Measurements from ENCODE around the gene SHLD1.

SHLD1 gene

GRCh38 chr20:5863040-5863833 is 113.0 kb downstream of the SHLD1 start:
- DNase-seq, result no peak

- no peak for DNase-seq
Observed at GRCh38 chr20:5864428-5864827, 114.2 kb downstream of the SHLD1 start.

GRCh38 chr20:5864873-5865587 is 114.8 kb downstream of the SHLD1 start:
- no peak for DNase-seq

- no peak for DNase-seq
Observed at GRCh38 chr20:5865604-5866003, 115.4 kb downstream of the SHLD1 start.

DNA sequence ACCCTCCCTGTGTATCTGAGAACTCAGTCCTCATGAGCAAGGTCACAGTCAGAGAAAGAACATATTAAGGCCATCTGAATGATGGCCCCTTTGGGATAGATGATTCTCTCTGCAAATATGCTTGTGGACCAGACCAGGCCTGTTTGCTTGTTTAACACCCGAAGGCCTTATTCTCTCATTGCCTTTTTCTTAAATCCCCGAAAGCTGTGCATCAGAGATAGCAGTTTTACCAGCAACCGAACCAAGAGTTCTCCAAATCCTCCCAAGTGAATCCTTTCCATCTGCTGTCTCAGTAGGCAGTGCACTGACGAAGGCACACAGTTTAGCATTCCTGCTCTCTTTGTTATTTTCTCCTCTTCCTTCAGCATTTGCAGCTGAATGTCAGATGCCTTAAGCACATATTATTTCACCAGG is 120.4 kb downstream of the SHLD1 start:
- no peak for DNase-seq

GRCh38 chr20:5871459-5872410 is 121.5 kb downstream of the SHLD1 start:
- no peak for DNase-seq

DNA sequence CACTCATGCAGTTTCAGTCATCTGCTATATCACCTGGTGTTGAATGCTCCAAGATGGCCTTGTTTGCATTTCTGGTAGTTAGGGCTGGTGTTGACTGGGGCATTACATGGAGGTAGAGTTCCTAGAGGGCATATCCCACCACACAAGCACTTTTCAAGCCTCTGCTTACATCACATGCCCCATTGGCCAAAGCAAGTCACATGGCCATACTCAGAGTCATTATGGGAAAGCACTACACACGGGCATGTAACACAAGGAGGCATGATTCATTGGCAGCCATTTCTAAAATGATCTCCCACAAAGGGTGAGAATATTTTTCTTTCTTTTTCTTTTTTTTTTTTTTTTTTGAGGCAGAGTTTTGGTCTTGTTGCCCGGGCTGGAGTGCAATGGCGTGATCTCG is 126.9 kb downstream of the SHLD1 start:
- DNase-seq, result no peak

- no peak for DNase-seq
Observed at GRCh38 chr20:5880326-5880725, 130.1 kb downstream of the SHLD1 start.

GRCh38 chr20:5881703-5882102 is 131.5 kb downstream of the SHLD1 start:
- no peak for DNase-seq

- no peak for DNase-seq
Observed at GRCh38 chr20:5882166-5882565, 132.0 kb downstream of the SHLD1 start.

DNA sequence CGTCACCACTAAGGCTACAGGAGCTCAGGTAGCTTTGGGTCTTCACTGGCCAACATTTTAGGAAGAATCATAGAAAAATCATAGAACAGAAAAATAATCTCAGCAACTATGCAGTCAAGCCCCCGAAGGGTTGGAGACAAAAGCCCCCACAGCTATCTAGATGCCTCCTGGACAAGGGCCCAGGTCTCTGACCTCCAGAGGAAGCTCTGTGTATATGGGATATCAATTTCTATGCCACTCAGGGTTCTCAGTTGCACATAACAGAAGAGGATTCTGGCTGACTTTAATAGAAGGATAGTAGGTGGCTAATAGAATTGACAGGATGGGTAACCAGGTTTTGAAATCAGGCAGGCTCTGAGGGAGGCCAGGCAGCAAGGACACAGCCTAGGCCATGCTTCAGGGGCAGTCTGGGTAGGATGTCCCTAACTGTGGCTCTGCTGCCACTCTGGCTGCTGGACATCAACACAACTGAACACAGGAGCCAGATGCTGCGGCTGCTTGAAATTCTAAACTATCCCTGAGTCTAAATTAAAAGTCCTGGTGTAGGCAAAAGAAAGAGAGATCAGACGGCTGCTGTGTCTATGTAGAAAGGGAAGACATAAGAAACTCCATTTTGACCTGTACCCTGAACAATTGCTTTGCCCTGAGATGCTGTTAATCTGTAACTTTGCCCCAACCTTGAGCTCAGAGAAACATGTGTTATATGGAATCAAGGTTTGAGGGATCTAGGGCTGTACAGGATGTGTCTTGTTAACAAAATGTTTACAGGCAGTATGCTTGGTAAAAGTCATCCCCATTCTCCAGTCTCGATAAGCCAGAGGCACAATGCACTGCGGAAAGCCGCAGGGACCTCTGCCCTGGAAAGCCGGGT is 134.5 kb downstream of the SHLD1 start:
- no peak for DNase-seq

- no peak for DNase-seq
Observed at GRCh38 chr20:5885866-5886265, 135.7 kb downstream of the SHLD1 start.

GRCh38 chr20:5886788-5887187 is 136.6 kb downstream of the SHLD1 start:
- no peak for DNase-seq

DNA sequence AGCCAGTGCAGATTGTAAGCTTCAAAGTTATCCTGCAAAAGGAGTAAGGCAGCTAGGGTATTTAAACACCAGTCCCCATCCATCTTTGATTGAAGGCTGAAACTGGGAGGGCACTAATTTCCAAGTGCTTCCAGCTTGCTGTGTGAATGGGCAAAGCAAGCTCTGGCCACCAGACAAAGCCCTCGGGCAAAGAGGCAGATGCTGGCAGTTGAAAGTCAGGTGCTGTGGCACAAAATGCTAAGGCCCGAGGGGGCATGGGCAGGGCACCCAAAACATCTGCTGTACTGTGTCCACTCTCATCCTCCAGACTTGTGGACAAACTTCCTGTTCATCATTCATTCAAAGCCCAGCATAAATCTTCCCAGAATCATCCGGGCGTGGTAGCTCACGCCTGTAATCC is 137.2 kb downstream of the SHLD1 start:
- no peak for DNase-seq

DNA sequence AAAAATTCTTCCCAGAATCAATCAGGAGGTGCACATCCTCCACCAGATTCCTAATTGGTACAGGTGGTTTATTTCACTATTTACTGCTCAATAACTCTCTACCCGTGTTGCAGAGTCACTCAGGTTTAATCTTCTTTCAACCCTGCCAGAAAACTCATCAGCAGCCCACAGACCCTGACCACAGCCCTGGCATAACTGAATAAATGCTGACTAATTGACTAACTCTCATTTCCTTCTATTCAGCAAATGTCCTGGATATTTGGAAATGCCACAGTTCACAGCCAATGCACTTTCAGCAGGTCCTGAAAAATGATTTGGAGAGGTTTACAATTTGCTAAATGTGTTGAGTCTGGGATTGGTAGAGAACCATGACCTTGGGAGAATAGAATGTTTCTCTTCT is 137.8 kb downstream of the SHLD1 start:
- no peak for DNase-seq

- DNase-seq, result no peak
Observed at GRCh38 chr20:5890773-5891441, 140.7 kb downstream of the SHLD1 start.

DNA sequence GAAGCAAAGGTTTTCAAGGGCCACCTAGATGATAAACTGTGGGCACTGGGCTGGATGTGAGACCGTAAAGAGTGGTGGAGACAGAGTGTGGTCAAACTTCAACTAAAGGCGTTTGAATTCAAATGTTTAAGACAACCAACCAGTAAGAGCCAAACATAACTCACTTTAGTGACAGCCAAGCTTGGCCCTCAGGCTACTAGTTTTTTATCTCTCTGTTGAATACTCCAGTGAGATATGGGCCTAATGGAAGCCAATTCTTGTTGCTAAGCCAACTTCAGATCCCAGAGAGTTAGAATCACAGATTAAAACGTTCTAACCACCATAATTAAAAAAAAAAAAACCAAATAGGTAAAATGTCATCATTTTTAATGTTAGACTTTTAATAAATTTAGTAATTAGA is 142.9 kb downstream of the SHLD1 start:
- no peak for DNase-seq

- DNase-seq, result no peak
Observed at GRCh38 chr20:5893621-5894020, 143.4 kb downstream of the SHLD1 start.

DNA sequence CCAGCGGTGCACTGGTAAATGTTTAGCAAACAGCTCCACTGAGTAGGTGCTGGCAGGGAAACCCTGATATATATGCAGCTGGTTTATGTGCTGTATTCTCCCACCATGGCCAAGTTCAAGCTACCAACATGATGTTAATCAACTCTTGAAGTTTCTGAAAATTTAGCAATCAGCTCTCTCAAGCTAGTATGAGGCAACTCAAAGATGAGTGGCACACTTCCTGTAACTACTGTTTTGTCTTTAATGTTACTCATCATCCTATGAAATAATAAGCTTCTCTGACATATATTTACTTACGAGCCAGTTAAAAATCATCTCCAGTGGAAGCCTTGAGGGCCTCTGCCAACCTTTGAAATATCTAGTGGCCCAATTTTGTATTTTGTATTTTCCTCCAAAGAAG is 145.4 kb downstream of the SHLD1 start:
- DNase-seq, result no peak

DNA sequence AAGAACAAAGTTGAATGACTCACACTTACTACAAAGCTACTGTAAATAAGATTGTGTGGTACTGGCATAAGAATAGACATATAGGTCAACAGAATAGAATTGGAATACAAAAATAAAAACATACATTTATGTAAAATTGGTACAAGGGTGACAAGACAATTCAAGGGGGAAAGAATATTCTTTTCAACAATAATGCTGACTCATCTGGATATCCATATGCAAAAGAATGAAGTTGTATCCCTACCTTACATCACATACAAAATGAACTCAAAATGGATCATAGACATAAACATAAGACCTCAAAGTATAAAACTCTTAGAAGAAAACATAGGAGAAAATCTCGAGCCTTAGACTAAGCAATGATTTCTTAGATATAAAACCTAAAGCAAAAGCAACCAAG is 149.2 kb downstream of the SHLD1 start:
- DNase-seq, result no peak

- no peak for DNase-seq
Observed at GRCh38 chr20:5900908-5901307, 150.7 kb downstream of the SHLD1 start.

DNA sequence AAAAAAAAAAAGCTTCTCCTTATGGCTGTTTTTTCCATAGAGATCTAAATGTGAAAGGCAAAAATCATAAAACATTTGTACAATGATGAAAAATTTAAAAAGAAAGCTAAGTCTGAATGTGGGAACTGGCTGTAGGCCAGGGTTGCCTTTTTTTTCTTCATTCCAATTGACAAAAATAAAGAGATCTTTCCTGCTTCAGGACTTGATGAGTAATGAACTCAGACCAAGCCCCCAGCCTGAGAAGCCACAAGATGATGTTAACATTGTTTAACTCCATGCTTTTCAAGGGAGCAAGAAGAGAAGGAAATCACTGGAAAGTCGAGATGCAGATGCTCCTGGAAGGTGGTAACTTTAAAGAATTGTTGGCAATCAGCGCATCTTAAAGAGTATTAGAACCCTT is 158.8 kb downstream of the SHLD1 start:
- DNase-seq, result no peak

All from NCI-H526 (cell line).